NCI-H1048 (cell line): ENCODE data around the gene GPBP1L1.
"Not testable (repeated sequence)": the region's sequence is repeated elsewhere in the genome, so short reads cannot be mapped to it uniquely, and the experiment has no call there.

Experiments
- DNase-seq: peaks from one replicate; lab custom pipeline; 2025; lab: John Stamatoyannopoulos, UW

The GPBP1L1 gene

GRCh38 chr1:45640293-45640692 is 46.0 kb downstream of the GPBP1L1 start:
- no peak for DNase-seq

GRCh38 chr1:45635211-45635610 is 51.1 kb downstream of the GPBP1L1 start:
- DNase-seq: no peak

DNA sequence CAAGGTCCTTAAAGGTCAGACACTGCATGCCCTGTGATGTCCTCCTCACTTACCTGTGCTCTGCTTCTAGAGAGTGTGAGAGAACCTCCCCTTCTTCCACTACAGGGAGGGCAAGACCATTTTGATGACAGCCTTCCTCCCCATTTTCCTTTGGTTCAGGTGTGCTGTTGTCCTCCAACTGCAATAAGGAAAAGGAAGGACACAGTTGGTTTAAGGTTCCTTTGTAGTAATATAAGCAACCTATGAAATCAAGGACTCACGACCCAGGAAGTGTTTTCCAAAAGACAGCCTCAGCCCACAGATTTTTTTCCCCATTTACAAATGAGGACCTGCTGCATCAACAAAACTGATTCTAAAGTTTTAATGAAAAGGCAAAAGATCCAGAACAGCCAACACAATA is 55.9 kb downstream of the GPBP1L1 start:
- DNase-seq: no peak

DNA sequence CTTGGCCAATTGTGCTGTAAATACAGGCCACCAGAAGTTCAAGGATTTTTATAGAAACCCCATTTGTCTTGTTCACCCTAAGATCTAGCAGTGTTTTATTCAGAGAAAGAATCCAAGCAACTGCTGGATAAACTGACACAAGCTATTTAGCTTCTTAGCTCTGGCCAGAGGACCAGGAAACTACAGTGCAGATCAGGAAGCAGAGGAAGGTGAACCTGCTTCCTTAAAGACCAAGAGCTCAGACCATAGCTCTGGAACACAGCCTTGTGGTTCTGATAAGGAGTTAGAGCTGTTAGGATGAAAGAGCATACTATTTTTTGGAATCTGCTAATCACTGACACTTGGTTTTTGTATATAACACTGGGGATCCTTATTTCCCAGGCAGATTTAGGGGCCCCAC is 57.3 kb downstream of the GPBP1L1 start:
- no peak for DNase-seq

GRCh38 chr1:45623972-45624371 is 62.4 kb downstream of the GPBP1L1 start, which contains the start of gene CCDC17:
Gene CCDC17 (minus strand): TSS chr1:45624054. CDS start chr1:45623909, 145 bp downstream.
- no peak for DNase-seq

DNA sequence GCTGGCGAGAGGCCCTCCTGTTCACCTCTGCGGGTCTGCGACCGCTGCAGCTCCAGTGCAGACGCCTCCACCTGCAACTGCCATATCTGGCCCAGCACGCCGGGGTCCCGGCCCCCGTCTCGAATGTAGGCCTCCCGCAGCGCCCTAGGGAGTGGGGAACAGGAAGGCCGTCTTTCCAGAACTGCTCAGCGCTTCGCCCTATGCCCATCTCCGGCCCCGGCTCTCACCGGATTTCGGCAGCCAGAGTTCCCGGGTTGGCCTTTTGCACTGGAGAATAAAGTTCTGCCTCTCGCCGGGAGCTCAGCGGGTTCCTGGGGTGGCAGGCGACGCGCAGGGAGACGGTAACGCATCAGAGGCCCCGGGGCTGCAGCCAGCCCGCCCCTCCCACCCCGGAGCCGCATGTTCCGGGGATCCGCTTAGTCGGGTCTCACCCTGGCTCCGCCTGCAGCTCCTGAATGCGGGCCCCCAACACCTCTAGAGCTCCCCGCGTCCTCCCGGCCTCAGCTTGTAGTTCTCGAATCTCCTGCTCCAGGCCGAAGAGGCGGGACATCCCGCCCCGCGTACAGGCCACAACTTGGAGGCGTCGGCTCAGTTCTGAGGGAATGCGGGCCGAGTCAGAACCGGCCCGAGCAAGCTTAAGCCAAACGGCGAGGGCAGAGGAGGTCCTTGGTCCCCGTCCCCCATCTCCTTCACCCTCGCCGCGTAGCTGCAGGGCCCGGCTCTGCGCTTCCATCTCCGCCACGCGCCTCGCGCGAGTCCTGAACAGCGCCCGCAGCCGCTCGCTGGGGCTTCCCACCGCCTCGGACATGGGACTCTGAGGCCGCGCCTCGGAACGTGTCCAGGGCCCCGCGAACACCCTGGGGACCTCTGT is 63.6 kb downstream of the GPBP1L1 start:
- no peak for DNase-seq

GRCh38 chr1:45621895-45622523 is 64.3 kb downstream of the GPBP1L1 start:
- DNase-seq: no peak

- no peak for DNase-seq
Measured at GRCh38 chr1:45621501-45621836, 64.9 kb downstream of the GPBP1L1 start.

GRCh38 chr1:45620588-45621500 is 65.5 kb downstream of the GPBP1L1 start:
- DNase-seq: no peak

- DNase-seq: no peak
Measured at GRCh38 chr1:45619149-45619921, 67.0 kb downstream of the GPBP1L1 start.

DNA sequence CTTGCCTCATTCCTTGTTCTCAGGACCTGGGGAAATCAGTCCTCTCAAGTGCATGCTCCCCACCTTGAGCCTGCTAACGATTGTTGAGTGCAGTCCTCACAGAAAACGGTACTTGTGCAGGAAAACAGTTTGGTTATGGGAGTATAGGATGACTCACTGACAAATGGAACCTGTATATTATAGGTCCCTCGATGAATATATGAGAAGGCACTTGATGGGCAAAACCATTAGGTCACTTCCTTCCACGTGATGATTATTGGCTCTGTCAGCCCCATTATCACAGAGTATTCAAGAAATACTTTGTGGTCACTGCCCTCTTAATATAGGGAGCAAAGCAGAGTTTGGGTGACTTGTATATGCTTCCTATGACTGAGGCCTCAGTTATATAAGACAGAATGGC is 68.7 kb downstream of the GPBP1L1 start:
- no peak for DNase-seq

DNA sequence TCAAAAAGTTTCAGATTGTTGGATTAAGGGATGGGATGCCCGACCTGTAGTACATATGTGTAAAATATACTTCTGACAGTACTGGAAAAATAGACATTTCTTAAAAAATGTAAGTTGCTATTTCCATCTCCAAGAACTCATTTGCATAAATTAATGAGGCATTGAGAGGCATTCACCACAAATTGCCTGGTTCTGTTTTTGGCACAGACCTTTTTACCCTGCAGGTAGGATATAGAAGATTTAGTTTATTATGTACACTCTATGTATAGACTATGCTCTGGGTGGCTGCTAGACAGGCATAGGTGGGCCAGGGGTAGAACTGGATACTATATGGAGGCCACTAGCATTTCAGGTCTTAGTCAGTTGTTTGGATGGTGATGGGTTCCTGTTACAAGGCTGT is 70.4 kb downstream of the GPBP1L1 start:
- DNase-seq: no peak

- DNase-seq: no peak
Measured at GRCh38 chr1:45612941-45613579, 73.3 kb downstream of the GPBP1L1 start.

DNA sequence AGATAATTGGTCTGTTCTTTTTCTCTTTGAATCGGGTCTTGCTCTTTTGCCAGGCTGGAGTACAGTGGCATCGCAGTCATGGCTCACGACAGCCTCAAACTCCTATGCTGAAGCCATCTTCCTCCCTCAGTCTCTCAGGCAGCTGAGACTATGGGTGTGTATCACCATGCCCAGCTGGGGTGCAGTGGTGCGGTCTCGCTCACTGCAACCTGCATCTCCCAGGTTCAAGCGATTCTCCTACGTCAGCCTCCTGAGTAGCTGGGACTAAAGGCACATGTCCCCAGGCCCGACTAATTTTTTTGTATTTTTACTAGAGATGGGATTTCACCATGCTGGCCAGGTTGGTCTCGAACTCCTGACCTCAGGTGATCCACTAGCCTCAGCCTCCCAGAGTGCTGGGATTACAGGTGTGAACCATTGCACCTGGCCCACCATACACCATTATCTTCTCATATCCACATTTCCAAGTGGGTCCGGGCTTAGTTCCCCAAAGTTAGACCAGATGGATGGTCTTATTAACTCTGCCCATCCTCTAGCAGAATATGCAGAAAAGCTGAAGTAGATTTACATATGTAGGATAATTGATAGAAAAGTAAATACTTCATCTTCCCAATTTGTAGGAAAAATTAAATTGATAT is 75.6 kb downstream of the GPBP1L1 start:
- no peak for DNase-seq

DNA sequence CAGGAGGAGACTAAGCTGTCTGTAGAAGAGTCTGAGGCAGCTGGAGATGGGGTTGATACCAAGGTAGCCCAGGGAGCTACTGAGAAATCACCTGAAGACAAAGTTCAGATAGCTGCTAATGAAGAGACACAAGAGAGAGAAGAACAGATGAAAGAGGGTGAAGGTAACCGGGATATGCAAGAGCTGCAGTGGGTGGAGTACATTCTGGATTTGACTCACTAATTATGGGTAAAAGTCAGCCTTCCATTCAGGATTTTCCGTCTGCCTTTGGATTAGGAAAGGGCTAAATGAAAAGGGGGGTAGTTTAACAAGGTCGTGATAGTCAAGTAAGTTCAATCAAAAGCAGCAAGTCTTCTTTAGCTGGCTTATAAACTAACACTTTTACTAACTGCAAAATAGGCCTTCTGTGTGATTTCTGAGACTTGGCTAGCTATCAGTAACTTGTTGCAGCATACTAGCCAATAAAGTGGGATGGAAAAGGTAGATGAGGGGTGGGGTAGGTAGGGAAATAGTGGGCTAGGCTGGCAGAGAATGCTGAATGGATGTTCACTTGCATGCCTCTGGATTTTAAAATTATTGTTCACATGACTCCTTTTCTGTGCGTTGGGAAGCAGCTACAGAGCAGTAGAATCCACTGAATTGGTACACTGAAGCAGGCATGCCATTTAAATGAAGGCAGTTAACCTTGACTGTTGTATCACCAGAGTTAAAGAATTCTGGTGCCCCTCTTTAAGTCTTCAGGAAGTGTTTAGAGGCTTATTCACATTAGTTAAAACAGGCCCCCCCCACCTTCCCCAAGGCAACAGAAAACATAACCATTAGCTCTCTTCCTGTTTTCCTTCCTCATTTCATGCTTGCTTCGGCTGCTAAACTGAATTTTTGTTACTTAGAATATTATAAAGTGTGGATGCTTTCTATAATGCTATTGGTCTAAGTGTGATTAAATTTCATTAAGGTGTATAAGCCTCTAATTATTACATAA is 77.9 kb downstream of the GPBP1L1 start:
- no peak for DNase-seq

DNA sequence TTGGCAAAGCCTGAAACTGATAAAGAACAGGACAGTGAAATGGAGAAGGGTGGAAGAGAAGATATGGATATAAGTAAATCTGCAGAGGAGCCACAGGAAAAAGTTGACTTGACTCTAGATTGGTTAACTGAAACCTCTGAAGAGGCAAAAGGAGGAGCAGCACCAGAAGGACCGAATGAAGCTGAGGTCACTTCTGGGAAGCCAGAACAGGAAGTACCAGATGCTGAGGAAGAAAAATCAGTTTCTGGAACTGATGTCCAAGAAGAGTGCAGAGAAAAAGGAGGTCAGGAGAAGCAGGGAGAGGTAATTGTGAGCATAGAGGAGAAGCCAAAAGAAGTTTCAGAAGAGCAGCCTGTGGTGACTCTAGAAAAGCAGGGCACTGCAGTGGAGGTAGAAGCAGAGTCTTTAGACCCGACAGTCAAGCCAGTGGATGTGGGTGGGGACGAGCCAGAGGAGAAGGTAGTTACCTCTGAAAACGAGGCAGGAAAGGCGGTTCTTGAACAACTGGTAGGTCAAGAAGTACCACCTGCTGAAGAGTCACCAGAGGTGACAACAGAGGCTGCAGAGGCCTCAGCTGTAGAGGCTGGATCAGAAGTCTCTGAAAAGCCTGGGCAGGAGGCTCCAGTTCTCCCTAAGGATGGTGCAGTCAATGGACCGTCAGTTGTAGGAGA is 78.8 kb downstream of the GPBP1L1 start:
- DNase-seq: no peak

DNA sequence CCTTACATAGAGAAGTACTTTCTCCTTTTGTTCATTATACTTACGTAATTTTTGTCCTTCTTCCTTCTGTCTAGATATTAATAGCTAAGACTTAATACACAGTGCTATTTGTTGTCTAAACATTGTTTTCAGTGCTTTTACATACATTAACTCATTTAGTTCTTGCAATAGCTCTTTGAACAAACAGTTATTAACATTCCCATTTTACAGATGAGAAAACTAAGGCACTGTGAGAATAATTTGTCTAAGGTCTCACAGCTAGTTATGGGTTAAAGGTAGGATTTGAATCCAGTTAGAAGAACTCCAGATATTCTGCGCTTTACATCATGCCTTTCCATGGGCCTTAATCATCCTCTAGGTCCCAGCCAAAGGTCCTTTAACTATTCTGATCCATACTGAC is 82.1 kb downstream of the GPBP1L1 start:
- DNase-seq: no peak

GRCh38 chr1:45596765-45597164 is 89.6 kb downstream of the GPBP1L1 start:
- not testable (repeated sequence) for DNase-seq

DNA sequence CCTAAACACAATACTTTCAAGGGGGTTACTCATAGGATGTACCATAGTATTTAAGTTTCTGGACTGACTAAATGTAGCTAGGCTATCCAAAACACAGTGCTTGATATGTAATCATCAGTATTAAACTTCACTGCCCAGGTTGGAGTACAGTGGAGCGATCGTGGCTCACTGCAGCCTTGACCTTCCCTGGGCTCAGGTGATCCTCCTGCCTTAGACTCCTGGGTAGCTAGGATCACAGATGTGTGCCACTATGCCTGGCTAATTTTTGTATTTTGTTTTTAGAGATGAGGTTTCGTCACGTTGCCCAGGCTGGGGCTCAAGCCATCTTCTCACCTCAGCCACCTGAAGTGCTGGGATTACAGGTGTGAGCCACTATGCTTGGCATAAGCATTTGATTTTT is 91.9 kb downstream of the GPBP1L1 start:
- no peak for DNase-seq
